DOHH2 (cell line): ENCODE data around the gene ROCK2.

Experiments
- EZH2phosphoT487 ChIP-seq: fragments of 200-600 bp; sonication (generic); IDR thresholded peaks from 2 replicates; pipeline ENCODE4 v1.6.1; 2017; ENCODE audit warnings: borderline replicate concordance, mild to moderate bottlenecking, antibody characterized with exemption, low read length, moderate library complexity, mixed read lengths
- TF ChIP-seq, protein P1 (sequence below): fragments of 200-600 bp; sonication (generic); IDR thresholded peaks from one replicate; pipeline ENCODE4 v1.5.1; 2014; ENCODE audit warnings: antibody characterized with exemption, mild to moderate bottlenecking, low read depth, low read length; ENCODE audit not compliant: poor library complexity, severe bottlenecking

DNA sequence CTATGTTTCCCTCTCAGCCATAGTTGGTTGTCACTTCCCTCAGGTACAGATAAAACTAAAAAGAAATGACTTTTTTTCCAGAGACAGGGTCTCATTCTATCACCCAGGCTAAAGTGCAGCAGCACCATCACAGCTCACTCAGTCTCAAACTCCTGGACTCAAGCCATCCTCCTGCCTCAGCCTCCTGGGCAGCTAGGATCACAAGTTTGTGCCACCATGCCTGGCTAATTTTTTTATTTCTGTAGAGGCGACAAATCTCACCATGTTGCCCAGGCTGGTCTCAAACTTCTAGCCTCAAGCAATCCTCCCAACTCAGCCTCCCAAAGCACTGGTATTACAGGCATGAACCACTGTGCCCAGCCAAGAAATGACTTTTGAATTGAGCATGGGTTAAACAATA lies 8.2 kb downstream of the ROCK2 start:
- TF ChIP-seq, protein P1, sequence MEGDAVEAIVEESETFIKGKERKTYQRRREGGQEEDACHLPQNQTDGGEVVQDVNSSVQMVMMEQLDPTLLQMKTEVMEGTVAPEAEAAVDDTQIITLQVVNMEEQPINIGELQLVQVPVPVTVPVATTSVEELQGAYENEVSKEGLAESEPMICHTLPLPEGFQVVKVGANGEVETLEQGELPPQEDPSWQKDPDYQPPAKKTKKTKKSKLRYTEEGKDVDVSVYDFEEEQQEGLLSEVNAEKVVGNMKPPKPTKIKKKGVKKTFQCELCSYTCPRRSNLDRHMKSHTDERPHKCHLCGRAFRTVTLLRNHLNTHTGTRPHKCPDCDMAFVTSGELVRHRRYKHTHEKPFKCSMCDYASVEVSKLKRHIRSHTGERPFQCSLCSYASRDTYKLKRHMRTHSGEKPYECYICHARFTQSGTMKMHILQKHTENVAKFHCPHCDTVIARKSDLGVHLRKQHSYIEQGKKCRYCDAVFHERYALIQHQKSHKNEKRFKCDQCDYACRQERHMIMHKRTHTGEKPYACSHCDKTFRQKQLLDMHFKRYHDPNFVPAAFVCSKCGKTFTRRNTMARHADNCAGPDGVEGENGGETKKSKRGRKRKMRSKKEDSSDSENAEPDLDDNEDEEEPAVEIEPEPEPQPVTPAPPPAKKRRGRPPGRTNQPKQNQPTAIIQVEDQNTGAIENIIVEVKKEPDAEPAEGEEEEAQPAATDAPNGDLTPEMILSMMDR: no peak
- TF ChIP-seq EZH2phosphoT487: no peak
